DMS153 (cell line): Measurements from ENCODE around the gene OPTC.
"Not testable (repeated sequence)": the region's sequence is repeated elsewhere in the genome, so short reads cannot be mapped to it uniquely, and the experiment has no call there.

Source experiments
- DNase-seq: peaks from one replicate; lab custom pipeline; 2025; lab: John Stamatoyannopoulos, UW

Gene OPTC

GRCh38 chr1:203516906-203517305 is 23.0 kb downstream of the OPTC start:
- DNase-seq: no peak

- DNase-seq: no peak
Observed at GRCh38 chr1:203517426-203518110, 23.6 kb downstream of the OPTC start.

GRCh38 chr1:203518139-203518538 is 24.2 kb downstream of the OPTC start:
- DNase-seq: not testable (repeated sequence)

GRCh38 chr1:203518541-203518940 is 24.6 kb downstream of the OPTC start:
- no peak for DNase-seq

- DNase-seq: no peak
Observed at GRCh38 chr1:203519053-203519840, 25.3 kb downstream of the OPTC start.

GRCh38 chr1:203519896-203520295 is 25.9 kb downstream of the OPTC start:
- DNase-seq: no peak

- no peak for DNase-seq
Observed at GRCh38 chr1:203520315-203520714, 26.4 kb downstream of the OPTC start.

- DNase-seq: no peak
Observed at GRCh38 chr1:203521074-203521794, 27.3 kb downstream of the OPTC start.

- DNase-seq: no peak
Observed at GRCh38 chr1:203521812-203522211, 27.9 kb downstream of the OPTC start.

- DNase-seq: no peak
Observed at GRCh38 chr1:203522237-203522636, 28.3 kb downstream of the OPTC start.

- no peak for DNase-seq
Observed at GRCh38 chr1:203523667-203524066, 29.7 kb downstream of the OPTC start.

- DNase-seq: no peak
Observed at GRCh38 chr1:203524152-203524551, 30.2 kb downstream of the OPTC start.

GRCh38 chr1:203524824-203525223 is 30.9 kb downstream of the OPTC start:
- no peak for DNase-seq

GRCh38 chr1:203525685-203526084 is 31.7 kb downstream of the OPTC start:
- no peak for DNase-seq

GRCh38 chr1:203526130-203526529 is 32.2 kb downstream of the OPTC start:
- DNase-seq: no peak

GRCh38 chr1:203526572-203526971 is 32.6 kb downstream of the OPTC start:
- DNase-seq: no peak

GRCh38 chr1:203527013-203527412 is 33.1 kb downstream of the OPTC start:
- DNase-seq: no peak

- DNase-seq: no peak
Observed at GRCh38 chr1:203528063-203528462, 34.1 kb downstream of the OPTC start.

GRCh38 chr1:203528976-203529835 is 35.3 kb downstream of the OPTC start:
- no peak for DNase-seq

- no peak for DNase-seq
Observed at GRCh38 chr1:203531063-203531462, 37.1 kb downstream of the OPTC start.

GRCh38 chr1:203534012-203534411 is 40.1 kb downstream of the OPTC start:
- no peak for DNase-seq

- no peak for DNase-seq
Observed at GRCh38 chr1:203534526-203534925, 40.6 kb downstream of the OPTC start.
